HUES64 (cell line): Measurements from ENCODE around the gene GATD1. TPM values are rescaled to one million over a fixed set of nuclear protein-coding genes. Genes with fewer than 3 reads are reported as not detected.
A peak's percentile ranks its signal among the peaks of the same experiment; 100 is the strongest.

Experiments
- H3K27ac ChIP-seq: 2 replicates; pipeline ENCODE4 v1.7.0; 2013; ENCODE audit warnings: low read depth, low read length, inconsistent platforms
- H3K27me3 ChIP-seq: 2 replicates; pipeline ENCODE4 v1.6.1; 2013; ENCODE audit warnings: mild to moderate bottlenecking, low read length; ENCODE audit not compliant: insufficient read depth
- H3K36me3 ChIP-seq: 2 replicates; pipeline ENCODE4 v1.6.1; 2013; ENCODE audit warnings: mild to moderate bottlenecking, low read length; ENCODE audit not compliant: insufficient read depth
- H3K4me1 ChIP-seq: 2 replicates; pipeline ENCODE4 v1.6.1; 2013; ENCODE audit warnings: mild to moderate bottlenecking, low read length, moderate library complexity; ENCODE audit not compliant: insufficient read depth
- H3K4me3 ChIP-seq: 2 replicates; pipeline ENCODE4 v1.5.1; 2013; ENCODE audit warnings: mild to moderate bottlenecking, low read length, moderate library complexity
- H3K9ac ChIP-seq: 2 replicates; pipeline ENCODE4 v1.6.1; 2013; ENCODE audit warnings: mild to moderate bottlenecking, low read depth, low read length
- H3K9me3 ChIP-seq: 2 replicates; pipeline ENCODE4 v1.6.1; 2013; ENCODE audit warnings: low read depth, low read length; ENCODE audit not compliant: insufficient read depth
- WGBS: fragments of 150-250, 120-280 bp; methylation state at CpG from one replicate; pipeline ENCODE4 v1.1.7; 2013; ENCODE audit warnings: missing lambda C conversion rate; 5-methylcytosine and 5-hydroxymethylcytosine counted together
- polyA plus RNA-seq, 2 experiments: library from polyadenylated mRNA; stranded (reverse); fragments of 50-300 nt; gene quantifications; one replicate each; pipeline ENCODE4 v1.2.3, GENCODE V29; 2013

Gene GATD1
- polyA plus RNA-seq (2013, experiment 1 of 2): 21.3 TPM
- polyA plus RNA-seq (2013, experiment 2 of 2): 22.1 TPM

- H3K36me3 ChIP-seq: peaks cover 28% of the 10 kb centered on the region; the same call in 1 of the 2 replicates
- peak within 1 kb of the TSS; percentile 94 for H3K27ac ChIP-seq
- no peaks in the 10 kb centered on the region for H3K9me3 ChIP-seq
- 3% methylated on average over 109 of the region's 110 CpGs for WGBS
- H3K4me1 ChIP-seq: peaks cover 8% of the 10 kb centered on the region; the same call in 1 of the 2 replicates
- H3K4me3 ChIP-seq: peak within 1 kb of the TSS; percentile 73
- H3K9ac ChIP-seq: peak within 1 kb of the TSS; percentile 92
- no peaks in the 10 kb centered on the region for H3K27me3 ChIP-seq
These were observed at the start of gene GATD1 for GRCh38 chr11:777288-778255. GATD1 (minus strand) TSS chr11:777487; CDS start chr11:777462, 25 bp downstream.

GRCh38 chr11:826836-827145 is 49.5 kb upstream of the GATD1 start:
- H3K27me3 ChIP-seq: peaks cover 62% of the 10 kb centered on the region
- H3K4me1 ChIP-seq: peaks cover 28% of the 10 kb centered on the region
- H3K27ac ChIP-seq: no peak overlapping the region
- H3K4me3 ChIP-seq: peak overlapping the region; percentile 55
- 3% methylated on average over 22 of the region's 22 CpGs for WGBS
- peak overlapping the region; percentile 41; the same call in 1 of the 2 replicates for H3K9ac ChIP-seq
- 0 out of 2 replicates have a peak, but pooled peaks cover 3% of the 10 kb centered on the region for H3K36me3 ChIP-seq
- H3K9me3 ChIP-seq: no peaks in the 10 kb centered on the region

- H3K27ac ChIP-seq: no peak overlapping the region
- H3K27me3 ChIP-seq: peaks cover 56% of the 10 kb centered on the region
- peaks cover 22% of the 10 kb centered on the region for H3K4me1 ChIP-seq
- WGBS: 87% methylated on average over 8 of the region's 9 CpGs
- no peaks in the 10 kb centered on the region for H3K9me3 ChIP-seq
- H3K36me3 ChIP-seq: 0 out of 2 replicates have a peak, but pooled peaks cover 6% of the 10 kb centered on the region
- peak overlapping the region; percentile 55; the same call in 1 of the 2 replicates for H3K4me3 ChIP-seq
- no peak overlapping the region for H3K9ac ChIP-seq
These were observed 48.9 kb upstream of the GATD1 start for GRCh38 chr11:826227-826621.

GRCh38 chr11:825366-826226 is 48.3 kb upstream of the GATD1 start:
- H3K36me3 ChIP-seq: 0 out of 2 replicates have a peak, but pooled peaks cover 6% of the 10 kb centered on the region
- H3K4me3 ChIP-seq: no peak overlapping the region
- peaks cover 19% of the 10 kb centered on the region for H3K4me1 ChIP-seq
- H3K27me3 ChIP-seq: peaks cover 50% of the 10 kb centered on the region
- H3K9me3 ChIP-seq: no peaks in the 10 kb centered on the region
- no peak overlapping the region for H3K9ac ChIP-seq
- WGBS: 92% methylated on average over 12 of the region's 12 CpGs
- no peak overlapping the region for H3K27ac ChIP-seq

- WGBS: 87% methylated on average over 11 of the region's 11 CpGs
These were observed 47.7 kb upstream of the GATD1 start for GRCh38 chr11:824942-825341.

GRCh38 chr11:824292-824880 is 47.1 kb upstream of the GATD1 start:
- H3K27me3 ChIP-seq: peaks cover 39% of the 10 kb centered on the region
- 0 out of 2 replicates have a peak, but pooled peaks cover 6% of the 10 kb centered on the region for H3K36me3 ChIP-seq
- H3K4me3 ChIP-seq: no peak overlapping the region
- H3K9me3 ChIP-seq: no peaks in the 10 kb centered on the region
- no peak overlapping the region for H3K9ac ChIP-seq
- H3K27ac ChIP-seq: no peak overlapping the region
- H3K4me1 ChIP-seq: peaks cover 19% of the 10 kb centered on the region
- WGBS: 95% methylated on average over 59 of the region's 59 CpGs

More at GRCh38 chr11:824942-825341, 47.7 kb upstream of the GATD1 start:
- Histone ChIP-seq H3K9ac (no peak overlapping the region), H3K36me3 (0 out of 2 replicates have a peak, but pooled peaks cover 6% of the 10 kb centered on the region), H3K9me3 (no peaks in the 10 kb centered on the region), H3K4me3 (no peak overlapping the region), H3K27me3 (peaks cover 45% of the 10 kb centered on the region), H3K4me1 (peaks cover 19% of the 10 kb centered on the region), H3K27ac (no peak overlapping the region)

- peaks cover 32% of the 10 kb centered on the region for H3K27me3 ChIP-seq
- no peaks in the 10 kb centered on the region for H3K9me3 ChIP-seq
- H3K9ac ChIP-seq: no peak overlapping the region
- no peak overlapping the region for H3K27ac ChIP-seq
- 92% methylated on average over 53 of the region's 53 CpGs for WGBS
- no peak overlapping the region for H3K4me3 ChIP-seq
- H3K36me3 ChIP-seq: 0 out of 2 replicates have a peak, but pooled peaks cover 6% of the 10 kb centered on the region
- H3K4me1 ChIP-seq: peaks cover 12% of the 10 kb centered on the region
These were observed 46.4 kb upstream of the GATD1 start for GRCh38 chr11:823441-824291.

GRCh38 chr11:821512-822371 is 44.5 kb upstream of the GATD1 start:
- H3K4me3 ChIP-seq: no peak overlapping the region
- H3K27me3 ChIP-seq: peaks cover 13% of the 10 kb centered on the region
- 95% methylated on average over 21 of the region's 22 CpGs for WGBS
- no peaks in the 10 kb centered on the region for H3K9me3 ChIP-seq
- H3K4me1 ChIP-seq: no peaks in the 10 kb centered on the region
- H3K27ac ChIP-seq: no peak overlapping the region
- no peak overlapping the region for H3K9ac ChIP-seq
- H3K36me3 ChIP-seq: 0 out of 2 replicates have a peak, but pooled peaks cover 6% of the 10 kb centered on the region

- Histone ChIP-seq H3K9ac (no peak overlapping the region), H3K27ac (no peak overlapping the region), H3K9me3 (no peaks in the 10 kb centered on the region), H3K4me3 (peak overlapping the region; percentile 92), H3K36me3 (0 out of 2 replicates have a peak, but pooled peaks cover 6% of the 10 kb centered on the region), H3K4me1 (no peaks in the 10 kb centered on the region), H3K27me3 (peaks cover 4% of the 10 kb centered on the region; the same call in 1 of the 2 replicates)
- WGBS: 84% methylated on average over 11 of the region's 11 CpGs
These were observed 43.6 kb upstream of the GATD1 start for GRCh38 chr11:820655-821511.
